ENCODE results near the gene MECR.

The MECR gene

DNA sequence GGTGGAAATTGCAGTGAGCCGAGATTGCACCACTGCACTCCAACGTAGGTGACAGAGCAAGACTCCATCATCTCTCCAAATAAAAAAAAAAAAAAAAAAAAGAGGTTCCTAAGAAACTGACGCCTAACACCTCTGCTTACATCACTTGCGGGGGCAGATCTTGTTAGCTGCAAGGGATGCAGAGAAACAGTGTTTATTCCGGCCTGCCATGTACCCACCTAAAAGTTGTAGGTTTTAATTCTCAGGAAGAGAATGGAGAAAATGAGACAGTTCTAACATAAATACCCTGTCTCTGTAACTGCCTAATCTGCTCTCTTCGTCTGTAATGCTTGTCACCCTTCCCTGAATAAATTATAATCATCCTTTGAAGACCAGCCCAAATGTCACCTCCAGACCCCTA lies 40.0 kb downstream of the MECR start:
- H3K27me3 Mint-ChIP-seq (ENCODE audit: low read depth): no peaks in the 10 kb centered on the region
- H3K4me3 Mint-ChIP-seq: no peak overlapping the region
- H3K27ac Mint-ChIP-seq: no peak overlapping the region
- no peaks in the 10 kb centered on the region for H3K9me3 Mint-ChIP-seq
- peaks cover 1% of the 10 kb centered on the region for H3K36me3 Mint-ChIP-seq (ENCODE audit: low read depth)
- H3K4me1 Mint-ChIP-seq (ENCODE audit: low read depth): no peaks in the 10 kb centered on the region

DNA sequence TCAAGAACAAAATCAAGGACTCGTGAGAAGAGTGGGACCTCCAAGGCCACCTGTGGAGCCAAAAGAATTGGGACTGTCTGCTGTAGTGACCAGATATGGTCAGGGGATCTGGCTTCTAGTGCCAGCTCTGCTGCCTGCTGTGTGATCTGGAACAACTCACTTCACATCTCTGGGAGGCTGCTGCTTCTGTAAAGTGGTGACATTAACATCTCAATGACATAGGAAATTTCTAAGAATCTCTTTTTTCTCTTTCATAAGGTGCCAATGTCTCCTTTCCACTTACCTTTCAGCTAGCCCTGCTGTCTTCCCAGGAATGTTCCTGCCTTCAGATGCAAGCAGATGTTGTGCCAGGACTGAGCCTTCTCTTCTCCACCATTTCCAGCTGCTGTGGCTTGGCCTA lies 44.0 kb downstream of the MECR start:
- Mint-ChIP-seq H3K9me3 (no peaks in the 10 kb centered on the region), H3K4me3 (no peak overlapping the region), H3K27ac (no peak overlapping the region), H3K27me3 (ENCODE audit: low read depth) (no peaks in the 10 kb centered on the region), H3K36me3 (ENCODE audit: low read depth) (no peaks in the 10 kb centered on the region), H3K4me1 (ENCODE audit: low read depth) (peaks cover 13% of the 10 kb centered on the region)

DNA sequence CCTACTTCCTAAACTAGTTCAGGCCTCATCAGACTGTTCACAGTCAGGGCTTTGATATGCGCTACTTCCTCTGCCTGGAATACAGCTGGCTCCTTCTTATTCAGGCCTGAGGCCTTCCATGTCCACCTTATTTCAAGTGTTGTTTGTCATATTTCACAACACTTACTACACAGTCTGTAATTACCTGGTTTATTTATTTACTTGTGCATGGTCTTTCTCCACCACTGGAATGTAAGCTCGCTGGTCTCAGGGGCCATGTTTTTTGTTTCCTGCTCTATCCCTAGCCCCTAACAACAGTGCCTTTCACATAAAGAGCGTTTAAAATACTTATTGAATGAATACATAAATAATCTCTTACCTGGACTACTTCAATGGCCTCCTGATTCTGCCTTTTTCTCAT lies 44.5 kb downstream of the MECR start:
- H3K36me3 Mint-ChIP-seq (ENCODE audit: low read depth): no peaks in the 10 kb centered on the region
- H3K9me3 Mint-ChIP-seq: no peaks in the 10 kb centered on the region
- no peaks in the 10 kb centered on the region for H3K27me3 Mint-ChIP-seq (ENCODE audit: low read depth)
- H3K4me3 Mint-ChIP-seq: no peak overlapping the region
- H3K4me1 Mint-ChIP-seq (ENCODE audit: low read depth): peaks cover 13% of the 10 kb centered on the region
- H3K27ac Mint-ChIP-seq: no peak overlapping the region

DNA sequence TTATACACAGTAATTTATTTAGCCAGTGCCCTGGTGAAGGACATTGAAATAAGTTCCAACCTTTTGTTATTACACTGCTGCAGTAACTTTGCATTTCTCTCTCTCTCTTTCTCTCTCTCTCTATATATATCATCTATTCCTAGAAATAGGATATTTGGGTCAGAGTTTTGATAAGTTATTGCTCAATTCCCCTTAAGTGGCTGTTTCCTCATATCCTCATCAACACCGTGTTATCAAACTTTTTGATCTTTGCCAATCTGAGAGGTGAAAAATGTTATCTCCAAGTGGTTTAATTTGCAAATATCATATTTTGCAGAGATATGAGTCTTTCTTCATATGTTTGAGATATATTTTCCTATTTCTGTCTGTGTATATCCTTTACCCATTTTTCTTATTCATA lies 47.4 kb downstream of the MECR start:
- Mint-ChIP-seq H3K4me3 (peak overlapping the region; percentile 53), H3K27me3 (ENCODE audit: low read depth) (no peaks in the 10 kb centered on the region), H3K4me1 (ENCODE audit: low read depth) (peaks cover 31% of the 10 kb centered on the region), H3K36me3 (ENCODE audit: low read depth) (peaks cover 15% of the 10 kb centered on the region), H3K9me3 (no peaks in the 10 kb centered on the region), H3K27ac (peak overlapping the region; percentile 49)

DNA sequence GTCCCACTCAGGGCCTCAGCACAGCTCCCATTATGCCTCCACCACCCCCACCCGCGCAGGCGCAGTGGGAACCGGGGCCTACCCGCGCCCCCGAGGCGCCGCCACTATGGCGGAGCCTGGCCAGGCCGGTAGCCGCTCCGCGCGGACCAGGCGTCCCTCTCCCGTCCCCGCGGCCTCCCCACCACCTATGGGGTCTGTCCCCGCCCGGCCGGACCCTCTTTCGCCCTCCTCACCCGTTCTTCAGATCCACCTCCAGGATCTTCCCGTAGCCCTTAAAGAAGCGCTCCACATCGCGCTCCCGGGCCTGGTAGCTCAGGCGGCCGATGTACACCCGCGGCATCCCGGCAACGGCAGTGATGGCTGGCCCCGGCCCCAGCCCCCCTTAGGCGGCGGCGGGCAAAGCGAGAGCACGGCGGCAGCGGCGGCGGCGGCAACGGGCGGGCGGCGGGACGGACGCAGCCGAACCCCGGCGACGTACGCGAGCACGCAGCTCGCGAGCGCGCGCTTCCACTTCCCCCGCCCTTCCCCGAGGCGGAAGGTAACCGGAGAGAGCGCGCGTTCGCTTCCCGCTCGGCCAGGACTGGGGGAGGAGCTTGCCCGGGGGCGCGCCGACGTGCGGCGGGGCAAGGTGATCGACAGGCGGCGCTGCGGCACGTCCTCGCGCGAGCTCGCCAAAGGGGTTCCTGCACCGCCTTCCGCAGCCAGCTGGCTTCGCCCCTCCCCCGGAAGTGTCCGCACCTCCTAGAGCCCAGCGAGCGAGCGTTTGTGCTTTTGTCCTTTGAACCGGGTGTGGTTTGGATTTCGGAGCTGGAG lies 49.1 kb downstream of the MECR start, which contains the start of gene SRSF4:
Gene SRSF4, minus strand, starts transcription at position 488 of the 813 bp plus-strand sequence. Its CDS starts 148 bp downstream, at position 340.
- H3K4me1 Mint-ChIP-seq (ENCODE audit: low read depth): peaks cover 42% of the 10 kb centered on the region
- peak within 1 kb of the TSS; percentile 97 for H3K4me3 Mint-ChIP-seq
- peak within 1 kb of the TSS; percentile 97 for H3K27ac Mint-ChIP-seq
- H3K36me3 Mint-ChIP-seq (ENCODE audit: low read depth): peaks cover 19% of the 10 kb centered on the region
- H3K27me3 Mint-ChIP-seq (ENCODE audit: low read depth): no peaks in the 10 kb centered on the region
- H3K9me3 Mint-ChIP-seq: no peaks in the 10 kb centered on the region

DNA sequence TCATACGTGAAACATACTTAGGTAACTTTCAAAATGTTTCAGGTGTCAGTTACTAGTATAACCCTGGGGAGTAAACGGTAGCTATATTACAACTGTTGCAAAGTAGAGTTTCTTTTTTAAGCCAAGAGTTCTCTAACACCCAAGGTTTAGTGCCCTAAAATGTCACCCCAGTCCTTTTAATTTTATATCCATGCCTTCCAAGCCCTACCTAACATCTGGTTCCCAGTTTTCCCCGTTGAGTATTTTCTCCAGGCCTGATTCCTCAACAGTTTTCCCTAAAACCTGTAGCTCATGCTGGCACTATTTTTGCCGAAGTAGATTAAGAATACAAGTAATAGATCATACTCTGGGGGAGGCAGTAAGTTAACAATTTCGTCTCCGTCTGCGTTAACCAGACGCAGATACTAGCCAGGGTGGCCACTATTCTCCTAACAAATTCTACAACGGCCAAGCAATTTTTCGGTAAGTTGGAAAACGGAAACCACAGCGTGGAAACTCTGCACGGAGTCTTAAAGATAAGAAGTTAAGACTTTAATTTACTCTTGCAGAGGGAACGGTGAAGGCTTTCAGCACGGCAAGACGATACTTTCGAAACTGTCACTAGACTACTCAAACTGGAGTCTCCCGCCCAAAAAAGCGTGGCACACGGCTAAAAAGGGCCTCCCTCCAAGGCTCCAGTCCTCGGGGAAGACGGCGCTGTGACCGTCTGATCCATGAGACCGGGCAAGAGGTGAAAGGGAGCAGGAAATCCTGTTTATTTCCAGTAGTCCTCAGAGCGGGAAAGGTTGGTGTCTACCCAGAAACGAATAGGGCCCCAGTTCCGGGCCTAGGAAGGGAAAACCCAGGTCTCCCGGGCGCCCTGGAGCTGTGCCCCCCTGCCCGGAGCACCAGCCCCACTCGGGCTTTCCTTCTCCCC lies 50.0 kb downstream of the MECR start:
- Mint-ChIP-seq H3K9me3 (no peaks in the 10 kb centered on the region), H3K36me3 (ENCODE audit: low read depth) (peaks cover 20% of the 10 kb centered on the region), H3K27me3 (ENCODE audit: low read depth) (no peaks in the 10 kb centered on the region), H3K27ac (peak overlapping the region; percentile 97), H3K4me3 (peak overlapping the region; percentile 97), H3K4me1 (ENCODE audit: low read depth) (peaks cover 44% of the 10 kb centered on the region)

DNA sequence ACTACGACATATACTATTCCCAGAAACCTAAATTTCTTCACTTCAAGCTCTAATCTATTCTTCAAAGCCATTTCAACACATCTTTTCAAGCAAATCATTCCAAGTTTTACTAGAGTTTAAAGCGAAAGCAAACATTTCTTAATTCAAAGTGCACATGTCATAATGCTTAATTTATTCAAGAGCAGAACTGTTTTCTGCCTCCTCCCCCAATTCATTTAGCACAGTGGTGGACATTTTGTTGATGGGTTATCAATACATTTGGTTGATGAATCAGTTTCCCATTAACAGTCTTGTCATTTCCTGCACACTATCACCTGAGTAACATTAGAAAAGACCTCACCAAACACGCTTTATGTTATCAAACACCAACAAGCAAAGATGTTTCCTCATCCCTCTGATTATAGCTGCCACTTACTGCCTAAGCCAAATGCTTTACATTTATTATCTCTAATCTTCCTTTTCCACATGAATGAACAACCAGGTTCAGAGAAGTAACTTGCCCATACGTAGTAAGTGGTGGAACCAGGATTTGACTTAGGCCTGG lies 51.0 kb downstream of the MECR start:
- H3K4me3 Mint-ChIP-seq: peak overlapping the region; percentile 97
- no peaks in the 10 kb centered on the region for H3K9me3 Mint-ChIP-seq
- H3K27me3 Mint-ChIP-seq (ENCODE audit: low read depth): no peaks in the 10 kb centered on the region
- peak overlapping the region; percentile 97 for H3K27ac Mint-ChIP-seq
- peaks cover 21% of the 10 kb centered on the region for H3K36me3 Mint-ChIP-seq (ENCODE audit: low read depth)
- peaks cover 44% of the 10 kb centered on the region for H3K4me1 Mint-ChIP-seq (ENCODE audit: low read depth)

DNA sequence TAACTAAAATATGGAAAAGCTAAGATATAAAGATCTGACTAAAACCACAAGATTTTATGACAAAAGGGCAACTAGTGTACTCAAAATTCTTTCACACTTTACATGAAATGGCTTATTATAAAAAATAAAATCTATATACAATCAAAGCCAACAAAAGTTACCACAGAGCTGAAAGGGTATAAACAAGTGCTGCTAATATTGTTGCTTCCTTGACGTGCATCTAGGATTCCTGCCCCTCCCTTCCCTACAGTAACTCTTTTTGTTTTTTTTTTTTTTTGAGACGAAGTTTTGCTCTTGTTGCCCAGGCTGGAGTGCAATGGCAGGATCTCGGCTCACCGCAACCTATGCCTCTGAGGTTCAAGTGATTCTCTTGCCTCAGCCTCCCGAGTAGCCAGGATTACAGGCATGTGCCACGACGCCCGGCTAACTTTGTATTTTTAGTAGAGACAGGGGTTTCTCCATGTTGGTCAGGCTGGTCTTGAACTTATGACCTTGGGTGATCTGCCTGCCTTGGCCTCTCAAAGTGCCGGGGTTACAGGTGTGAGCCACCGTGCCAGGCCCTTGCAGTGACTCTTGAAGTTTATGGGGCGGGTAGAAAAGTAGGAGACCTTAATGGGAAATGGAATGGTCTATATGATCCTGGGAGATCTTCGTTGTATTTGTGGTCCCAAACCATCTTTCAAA lies 53.6 kb downstream of the MECR start:
- Mint-ChIP-seq H3K36me3 (ENCODE audit: low read depth) (peaks cover 29% of the 10 kb centered on the region), H3K4me3 (peak overlapping the region; percentile 0), H3K9me3 (no peaks in the 10 kb centered on the region), H3K27me3 (ENCODE audit: low read depth) (no peaks in the 10 kb centered on the region), H3K27ac (no peak overlapping the region), H3K4me1 (ENCODE audit: low read depth) (peaks cover 42% of the 10 kb centered on the region)

DNA sequence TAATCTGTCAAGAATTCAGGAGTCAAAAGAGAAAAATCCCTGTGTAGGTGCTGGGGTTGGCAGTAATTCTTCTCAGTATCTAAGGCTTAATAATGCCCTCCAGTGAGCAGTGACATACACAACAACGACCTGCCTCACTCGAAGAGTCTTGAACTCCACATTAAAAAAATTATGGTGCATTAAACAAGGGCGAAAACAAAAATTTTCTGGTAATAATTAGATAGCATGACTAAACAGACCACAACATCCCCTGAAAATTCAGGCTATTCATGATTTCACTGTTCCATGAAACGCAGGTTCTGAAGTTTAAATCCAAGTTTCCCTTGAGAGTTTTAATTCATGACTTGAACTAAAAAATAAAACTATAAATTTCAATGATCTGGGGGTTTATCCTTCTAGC lies 54.2 kb downstream of the MECR start:
- no peaks in the 10 kb centered on the region for H3K9me3 Mint-ChIP-seq
- no peaks in the 10 kb centered on the region for H3K27me3 Mint-ChIP-seq (ENCODE audit: low read depth)
- peaks cover 32% of the 10 kb centered on the region for H3K36me3 Mint-ChIP-seq (ENCODE audit: low read depth)
- H3K27ac Mint-ChIP-seq: no peak overlapping the region
- H3K4me1 Mint-ChIP-seq (ENCODE audit: low read depth): peaks cover 43% of the 10 kb centered on the region
- H3K4me3 Mint-ChIP-seq: no peak overlapping the region

DNA sequence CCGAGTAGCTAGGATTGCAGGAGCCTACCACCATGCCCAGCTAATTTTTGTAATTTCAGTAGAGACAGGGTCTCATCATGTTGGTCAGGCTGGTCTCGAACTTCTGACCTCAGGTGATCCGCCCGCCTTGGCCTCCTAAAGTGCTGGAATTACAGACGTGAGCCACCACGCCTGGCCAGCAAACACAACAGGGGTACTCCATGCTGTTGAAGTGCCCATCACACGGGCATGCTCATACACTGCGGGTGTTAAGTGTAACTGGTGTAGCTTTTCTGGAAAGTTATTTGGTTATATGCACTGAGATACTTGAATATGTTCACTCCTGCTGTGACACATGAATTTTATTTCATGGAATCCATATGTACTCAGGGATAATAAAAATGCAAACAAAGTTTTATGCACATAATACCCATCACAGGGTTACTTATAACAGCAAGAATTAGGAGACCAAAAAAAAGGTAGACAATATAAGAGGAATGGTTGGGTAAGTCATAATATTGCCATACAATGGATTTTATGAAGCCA lies 58.3 kb downstream of the MECR start:
- Mint-ChIP-seq H3K27ac (no peak overlapping the region), H3K4me3 (no peak overlapping the region), H3K36me3 (ENCODE audit: low read depth) (peaks cover 28% of the 10 kb centered on the region), H3K9me3 (no peaks in the 10 kb centered on the region), H3K27me3 (ENCODE audit: low read depth) (no peaks in the 10 kb centered on the region), H3K4me1 (ENCODE audit: low read depth) (peaks cover 50% of the 10 kb centered on the region)

DNA sequence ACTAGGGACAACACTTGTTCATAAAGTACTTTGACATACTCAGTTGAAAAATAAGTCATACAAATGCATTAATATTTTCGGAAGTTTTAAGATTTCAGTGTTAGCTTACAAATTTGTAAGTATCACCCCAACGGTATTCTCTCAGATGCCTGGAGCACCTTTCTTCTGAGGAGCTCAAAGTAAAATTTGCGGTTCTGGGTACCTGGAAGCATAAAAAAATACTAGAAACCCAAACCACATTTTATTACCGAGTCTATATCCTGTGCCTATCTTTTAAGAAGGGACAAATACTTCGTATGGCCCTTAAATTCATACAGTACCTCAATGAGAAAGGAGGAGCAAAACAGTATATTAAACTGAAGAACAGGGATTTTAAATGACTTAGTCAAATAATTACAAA lies 59.2 kb downstream of the MECR start:
- Mint-ChIP-seq H3K9me3 (no peaks in the 10 kb centered on the region), H3K36me3 (ENCODE audit: low read depth) (peaks cover 29% of the 10 kb centered on the region), H3K4me3 (peak overlapping the region; percentile 29), H3K27me3 (ENCODE audit: low read depth) (no peaks in the 10 kb centered on the region), H3K27ac (peak overlapping the region; percentile 18), H3K4me1 (ENCODE audit: low read depth) (peaks cover 48% of the 10 kb centered on the region)

DNA sequence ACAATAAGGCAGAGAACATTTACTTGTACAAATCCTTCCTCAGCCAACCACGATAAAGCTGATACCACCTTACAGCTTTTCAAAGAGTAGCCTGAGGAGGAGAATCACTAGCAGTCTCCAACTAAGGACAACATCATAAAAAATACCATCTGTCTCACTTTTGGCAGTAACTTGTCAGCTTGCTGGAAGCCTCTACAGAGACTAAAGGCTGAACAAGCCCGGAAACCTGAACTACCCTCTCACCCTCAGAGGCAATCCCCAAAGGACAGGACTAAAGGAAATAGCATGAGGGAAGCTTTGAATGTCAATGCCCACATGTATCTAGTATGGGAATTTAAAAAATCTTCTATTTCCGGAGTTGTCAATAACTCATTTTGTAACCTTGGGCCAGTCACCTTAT lies 59.6 kb downstream of the MECR start:
- H3K27ac Mint-ChIP-seq: peak overlapping the region; percentile 45
- H3K27me3 Mint-ChIP-seq (ENCODE audit: low read depth): no peaks in the 10 kb centered on the region
- peaks cover 31% of the 10 kb centered on the region for H3K36me3 Mint-ChIP-seq (ENCODE audit: low read depth)
- peaks cover 51% of the 10 kb centered on the region for H3K4me1 Mint-ChIP-seq (ENCODE audit: low read depth)
- no peaks in the 10 kb centered on the region for H3K9me3 Mint-ChIP-seq
- peak overlapping the region; percentile 29 for H3K4me3 Mint-ChIP-seq

DNA sequence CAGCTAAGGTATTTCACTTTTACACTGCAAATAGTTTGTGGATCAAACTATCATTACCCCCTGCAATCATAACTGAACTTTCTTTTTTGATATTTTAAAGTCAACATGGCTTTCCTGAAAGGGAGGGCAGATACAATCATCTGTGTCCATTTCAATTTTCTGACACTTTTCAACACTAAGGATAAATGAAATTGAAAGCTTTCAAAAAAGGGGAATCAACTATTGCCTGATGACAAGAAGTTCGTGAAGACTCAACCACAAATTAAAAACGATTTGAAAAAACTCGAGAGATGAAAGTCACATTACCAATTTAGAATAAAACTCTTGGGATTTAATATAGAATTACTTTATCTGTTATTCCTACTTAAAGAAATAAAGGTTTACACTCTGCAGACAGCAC lies 60.8 kb downstream of the MECR start:
- Mint-ChIP-seq H3K4me1 (ENCODE audit: low read depth) (peaks cover 59% of the 10 kb centered on the region), H3K27ac (peak overlapping the region; percentile 19), H3K27me3 (ENCODE audit: low read depth) (no peaks in the 10 kb centered on the region), H3K36me3 (ENCODE audit: low read depth) (peaks cover 32% of the 10 kb centered on the region), H3K4me3 (peak overlapping the region; percentile 11), H3K9me3 (no peaks in the 10 kb centered on the region)

DNA sequence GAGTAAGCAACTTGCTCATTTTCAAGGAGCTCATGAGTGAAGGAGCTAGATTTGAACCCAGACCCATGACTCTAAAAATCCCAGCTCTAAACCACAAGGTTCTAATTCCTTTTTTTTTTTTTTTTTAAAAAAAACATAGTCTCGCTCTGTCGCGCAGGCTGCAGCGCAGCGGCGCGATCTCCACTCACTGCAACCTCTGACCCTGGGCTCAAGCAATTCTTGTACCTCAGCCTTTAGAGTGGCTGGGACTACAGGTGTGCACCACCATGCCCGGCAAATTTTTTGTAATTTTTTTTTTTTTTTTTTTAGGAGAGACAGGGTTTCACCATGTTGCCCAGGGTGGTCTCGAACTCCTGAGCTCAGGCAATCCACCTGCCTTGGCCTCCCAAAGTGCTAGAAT lies 62.8 kb downstream of the MECR start:
- no peaks in the 10 kb centered on the region for H3K9me3 Mint-ChIP-seq
- H3K4me1 Mint-ChIP-seq (ENCODE audit: low read depth): peaks cover 66% of the 10 kb centered on the region
- peaks cover 35% of the 10 kb centered on the region for H3K36me3 Mint-ChIP-seq (ENCODE audit: low read depth)
- H3K4me3 Mint-ChIP-seq: no peak overlapping the region
- H3K27me3 Mint-ChIP-seq (ENCODE audit: low read depth): no peaks in the 10 kb centered on the region
- H3K27ac Mint-ChIP-seq: no peak overlapping the region
